HL-60 (cell line): Measurements from ENCODE around the gene DDI1.

Experiments used
- DNase-seq, 2 experiments: peaks; one replicate each; pipeline ENCODE4 v3.0.0-alpha.2; 2010 to 2020; ENCODE audit warnings: low read depth in 1 of 2, low spot score in 1 of 2
- H3K27ac ChIP-seq: fragments of 250-450 bp; sonication (Bioruptor Pico); replicated peaks from 2 replicates; pipeline ENCODE4 v1.5.1; 2020; ENCODE audit warnings: mild to moderate bottlenecking, moderate library complexity
- H3K27me3 ChIP-seq: fragments of 250-450 bp; sonication (Bioruptor Pico); 2 replicates; pipeline ENCODE4 v1.5.1; 2021; ENCODE audit warnings: mild to moderate bottlenecking, moderate library complexity; ENCODE audit not compliant: insufficient read depth, poor library complexity, severe bottlenecking
- H3K4me3 ChIP-seq: replicated peaks from 2 replicates; pipeline ENCODE4 v1.5.1; 2011; ENCODE audit warnings: mild to moderate bottlenecking, control low read depth, low read length; ENCODE audit not compliant: insufficient read depth
- CTCF ChIP-seq: IDR thresholded peaks from one replicate; pipeline ENCODE4 v1.5.1; 2011; ENCODE audit warnings: low read length, control low read depth, inconsistent platforms; ENCODE audit not compliant: insufficient read depth
- GABPA ChIP-seq: IDR thresholded peaks from 2 replicates; pipeline ENCODE4 v1.6.1; 2012; ENCODE audit warnings: low read depth
- POLR2AphosphoS5 ChIP-seq: IDR thresholded peaks from 2 replicates; pipeline ENCODE4 v1.6.1; 2012; ENCODE audit warnings: low read depth
- REST ChIP-seq: IDR thresholded peaks from 2 replicates; pipeline ENCODE4 v1.6.1; 2012; ENCODE audit warnings: low read depth; ENCODE audit not compliant: insufficient replicate concordance
- SPI1 ChIP-seq: IDR thresholded peaks from 2 replicates; pipeline ENCODE4 v1.6.1; 2012; ENCODE audit warnings: low read depth, mild to moderate bottlenecking, borderline replicate concordance

The DDI1 gene

GRCh38 chr11:104049116-104049515 is 12.7 kb downstream of the DDI1 start:
- TF ChIP-seq CTCF, result no peak
- no peak for TF ChIP-seq SPI1
- TF ChIP-seq REST, result no peak
- no peak for TF ChIP-seq POLR2AphosphoS5
- TF ChIP-seq GABPA, result no peak
- no peak for DNase-seq
- H3K27me3 ChIP-seq, result no peaks in the 10 kb centered on the region

GRCh38 chr11:104051778-104052177 is 15.3 kb downstream of the DDI1 start:
- Histone ChIP-seq H3K4me3 (no peak overlapping the region), H3K27me3 (no peaks in the 10 kb centered on the region), H3K27ac (no peak overlapping the region)
- TF ChIP-seq GABPA, result no peak
- no peak for TF ChIP-seq CTCF
- TF ChIP-seq POLR2AphosphoS5, result no peak
- TF ChIP-seq REST, result no peak
- TF ChIP-seq SPI1, result no peak
- no peak for DNase-seq

More at GRCh38 chr11:104049116-104049515, 12.7 kb downstream of the DDI1 start:
- Histone ChIP-seq H3K4me3 (no peak overlapping the region), H3K27ac (no peak overlapping the region)

- no peaks in the 10 kb centered on the region for H3K27me3 ChIP-seq
- TF ChIP-seq GABPA (no peak), POLR2AphosphoS5 (no peak), REST (no peak), CTCF (no peak), SPI1 (no peak)
- no peak for DNase-seq
- no peak overlapping the region for H3K27ac ChIP-seq
- H3K4me3 ChIP-seq, result no peak overlapping the region
These were observed 17.5 kb downstream of the DDI1 start for GRCh38 chr11:104053743-104054478.
